GM12878 (cell line): ENCODE results near the gene TBC1D1. TPM values are rescaled to one million over a fixed set of nuclear protein-coding genes. Genes with fewer than 3 reads are reported as not detected.

Experiments used
- ATAC-seq: fragments of 200-7000 bp; cut with Tn5 transposase; 3 replicates; pipeline ENCODE4 v1.9.1; 2020; ENCODE audit warnings: mild to moderate bottlenecking, moderate library complexity
- BruUV-seq: library from RNA; stranded (reverse); fragments of 400-500 nt; replicated peaks from 2 replicates; lab custom pipeline; 2021; lab: Mats Ljungman, UMichigan
- CTCF ChIA-PET: fragments of 300-600 bp; sonication (Branson Sonifier 250); formaldehyde crosslinking; extraction: SDS; loops from one replicate; lab custom pipeline; 2021; ENCODE audit warnings: inconsistent platforms; lab: Yijun Ruan, JAX
- POLR2A ChIA-PET: fragments of 350-600 bp; formaldehyde crosslinking; extraction: SDS; loops from one replicate; lab custom pipeline; 2021; ENCODE audit warnings: inconsistent platforms; lab: Charles Lee
- RAD21 ChIA-PET: fragments of 300-600 bp; sonication (Branson Sonifier 250); formaldehyde crosslinking; loops from one replicate; lab custom pipeline; 2023; ENCODE audit warnings: antibody characterized with exemption; ENCODE audit not compliant: unreplicated experiment; lab: Charles Lee
- SMC1A ChIA-PET: fragments of 300-600 bp; sonication (Branson Sonifier 250); formaldehyde crosslinking; loops from one replicate; lab custom pipeline; 2023; ENCODE audit not compliant: unreplicated experiment, uncharacterized antibody; lab: Charles Lee
- DNase-seq: peaks from one replicate; pipeline ENCODE4 v3.0.0-alpha.2; 2011; ENCODE audit warnings: low read depth, low spot score
- FAIRE-seq: peaks from 3 replicates; lab custom pipeline; 2011; peaks lifted over from hg19 to GRCh38; lab: Jason Lieb, UNC
- H2AFZ ChIP-seq: 2 replicates; pipeline ENCODE4 v1.6.0; 2011; ENCODE audit warnings: low read depth, low read length, control low read depth; ENCODE audit not compliant: control insufficient read depth
- H3K27ac ChIP-seq: 2 replicates; pipeline ENCODE4 v1.5.1; 2011; ENCODE audit warnings: control low read depth; ENCODE audit not compliant: control insufficient read depth, insufficient read depth
- H3K27me3 ChIP-seq, 2 experiments: replicated peaks in 1 of 2; 2 replicates each; pipeline versions ENCODE4 v1.6.0 to v1.6.1; 2011; ENCODE audit warnings: low read length in 1 of 2; ENCODE audit not compliant: control insufficient read depth in 2 of 2, insufficient read depth in 2 of 2
- H3K36me3 ChIP-seq, 2 experiments: 2 replicates each; pipeline ENCODE4 v1.5.1; 2011; ENCODE audit warnings: low read length in 1 of 2; ENCODE audit not compliant: control insufficient read depth in 2 of 2, insufficient read depth in 2 of 2
- H3K4me1 ChIP-seq: 2 replicates; pipeline ENCODE4 v1.6.1; 2011; ENCODE audit warnings: mild to moderate bottlenecking, low read length, moderate library complexity, mixed read lengths; ENCODE audit not compliant: control insufficient read depth, insufficient read depth
- H3K4me2 ChIP-seq: 2 replicates; pipeline ENCODE4 v1.6.0; 2011; ENCODE audit warnings: control low read depth; ENCODE audit not compliant: control insufficient read depth, insufficient read depth
- H3K4me3 ChIP-seq: fragments of 200-600 bp; sonication (generic); 2 replicates; pipeline ENCODE4 v1.5.1; 2016
- H3K79me2 ChIP-seq: 2 replicates; pipeline ENCODE4 v1.6.0; 2011; ENCODE audit warnings: low read length; ENCODE audit not compliant: control insufficient read depth, insufficient read depth
- H3K9ac ChIP-seq: 2 replicates; pipeline ENCODE4 v1.8.0; 2011; ENCODE audit warnings: low read length, control low read depth, mixed read lengths; ENCODE audit not compliant: control insufficient read depth, insufficient read depth
- H3K9me3 ChIP-seq: replicated peaks from 3 replicates; pipeline ENCODE4 v1.5.1; 2011; ENCODE audit warnings: mild to moderate bottlenecking, low read length; ENCODE audit not compliant: control insufficient read depth, insufficient read depth
- H4K20me1 ChIP-seq: 2 replicates; pipeline ENCODE4 v1.6.0; 2011; ENCODE audit not compliant: control insufficient read depth, insufficient read depth
- BRCA1 ChIP-seq: IDR thresholded peaks from 2 replicates; pipeline ENCODE4 v1.6.1; 2011; ENCODE audit warnings: low read depth, low read length, improper control_type of control experiment
- DPF2 ChIP-seq: fragments of 450-650 bp; IDR thresholded peaks from 2 replicates; pipeline ENCODE4 v1.6.1; 2017; ENCODE audit warnings: mild to moderate bottlenecking
- JUNB ChIP-seq: IDR thresholded peaks from 2 replicates; pipeline ENCODE4 v1.6.1; 2016; ENCODE audit warnings: antibody characterized with exemption, mild to moderate bottlenecking
- NR2C2 ChIP-seq: IDR thresholded peaks from 2 replicates; pipeline ENCODE4 v1.6.1; 2011; ENCODE audit warnings: borderline replicate concordance, low read depth; ENCODE audit not compliant: control insufficient read depth, insufficient read length
- RAD21 ChIP-seq: IDR thresholded peaks from 2 replicates; pipeline ENCODE4 v1.6.1; 2011; ENCODE audit warnings: mild to moderate bottlenecking, low read depth, low read length, moderate library complexity; ENCODE audit not compliant: insufficient read depth
- SKIL ChIP-seq: fragments of 450-650 bp; IDR thresholded peaks from 2 replicates; pipeline ENCODE4 v1.6.1; 2017; ENCODE audit warnings: mild to moderate bottlenecking, low read depth, inconsistent platforms; ENCODE audit not compliant: poor library complexity, severe bottlenecking
- SREBF2 ChIP-seq: IDR thresholded peaks from 2 replicates; pipeline ENCODE4 v1.6.1; 2012; ENCODE audit warnings: mild to moderate bottlenecking, low read length
- TCF3 ChIP-seq: IDR thresholded peaks from 2 replicates; pipeline ENCODE4 v1.6.1; 2012; ENCODE audit warnings: low read depth, mild to moderate bottlenecking, low read length, borderline replicate concordance; ENCODE audit not compliant: insufficient read depth
- WRNIP1 ChIP-seq: IDR thresholded peaks from 2 replicates; pipeline ENCODE4 v1.6.1; 2011; ENCODE audit warnings: low read depth, low read length, improper control_type of control experiment, borderline replicate concordance
- YY1 ChIP-seq: IDR thresholded peaks from 2 replicates; pipeline ENCODE4 v1.6.1; 2011; ENCODE audit warnings: low read depth, mild to moderate bottlenecking, low read length
- ZNF24 ChIP-seq: fragments of 450-650 bp; IDR thresholded peaks from 2 replicates; pipeline ENCODE4 v1.6.1; 2017; ENCODE audit warnings: antibody characterized with exemption, mild to moderate bottlenecking
- WGBS: methylation state at CpG from one replicate; pipeline ENCODE4 v1.1.6; 2016; ENCODE audit warnings: low lambda C conversion rate; ENCODE audit not compliant: insufficient replicate concordance, insufficient coverage; ENCODE audit errors: missing lambda C conversion rate; 5-methylcytosine and 5-hydroxymethylcytosine counted together
- in situ Hi-C: fragments of 300-500 bp; cut with MboI; formaldehyde crosslinking; loops from 9 replicates; pipeline ENCODE4 v1.14.3; 2018; ENCODE audit warnings: mixed read lengths
- intact Hi-C: fragments of 100-400 bp; cut with micrococcal nuclease; formaldehyde crosslinking; loops from one replicate; pipeline ENCODE4 v1.14.2; 2022; ENCODE audit not compliant: unreplicated experiment
- polyA plus RNA-seq, 11 experiments: library from polyadenylated mRNA; depleted of rRNA in 4 of 11; unstranded in 6 of 11; stranded (reverse) in 5 of 11; fragments of >200 nt; fragmentation: Nextera tagmentation in 4 of 11; fragmentation: Illumina TruSeq in 1 of 11; extraction: Ambion mirVana in 4 of 11; extraction: Trizol in 1 of 11; gene quantifications; 1 replicate in 1 of 11; 2 replicates in 10 of 11; pipeline versions ENCODE4 v1.2.1 to v1.2.3, GENCODE V29; 2011 to 2016; ENCODE audit warnings: inconsistent platforms in 2 of 11, missing spikeins in 2 of 11, low read depth in 1 of 11
- total RNA-seq, 4 experiments: library from RNA; depleted of rRNA in 3 of 4; stranded (reverse); fragments of >200 nt in 3 of 4; fragmentation: Illumina TruSeq in 1 of 4; extraction: Trizol in 1 of 4; gene quantifications; 2 replicates each; pipeline versions ENCODE4 v1.2.1 to v1.2.3, GENCODE V29; 2013 to 2021

TBC1D1 gene
- total and polyA plus RNA-seq, 10 of the 15 experiments (the other 5 are each of a cell fraction or from before 2014, with no cell fraction given) = 5.3 to 102 (median 57.8) TPM

GRCh38 chr4:37934096-37934495 is 43.2 kb downstream of the TBC1D1 start:
- FAIRE-seq (no peak), ATAC-seq (no peak), DNase-seq (no peak)
- intact Hi-C loops = no loop called here
- WGBS = 98% methylated on average over 8 of the region's 8 CpGs
- in situ Hi-C loops = no loop called here
- H3K27ac ChIP-seq = no peak overlapping the region
- ChIA-PET POLR2A (no interaction called here), CTCF (no interaction called here), RAD21 (no interaction called here), SMC1A (no interaction called here)
- no peaks in the 10 kb centered on the region for H4K20me1 ChIP-seq
- no TSS peak for BruUV-seq
- no peaks in the 10 kb centered on the region for H3K79me2 ChIP-seq
- no peaks in the 10 kb centered on the region; a peak in 2 of 4 replicates for H3K36me3 ChIP-seq
- TF ChIP-seq WRNIP1 = no peak
- TF ChIP-seq ZNF24 = no peak
- TF ChIP-seq BRCA1 = no peak
- no peak for TF ChIP-seq NR2C2
- no peak for TF ChIP-seq YY1
- TF ChIP-seq SKIL = no peak
- TF ChIP-seq DPF2 = no peak
- TF ChIP-seq SREBF2 = no peak
- TF ChIP-seq JUNB = no peak
- TF ChIP-seq TCF3 = no peak
- no peak for TF ChIP-seq RAD21
- H3K4me1 ChIP-seq = no peaks in the 10 kb centered on the region
- H2AFZ ChIP-seq = no peak overlapping the region
- H3K4me2 ChIP-seq = no peak overlapping the region
- H3K27me3 ChIP-seq = no peaks in the 10 kb centered on the region
- no peaks in the 10 kb centered on the region; the same call in 2 of the 3 replicates for H3K9me3 ChIP-seq
- no peak overlapping the region for H3K4me3 ChIP-seq
- H3K9ac ChIP-seq = no peak overlapping the region
